SK-N-SH (cell line): ENCODE data around the gene GGPS1. TPM values are rescaled to one million over a fixed set of nuclear protein-coding genes. Genes with fewer than 3 reads are reported as not detected.

Source experiments
- CTCF ChIA-PET: fragments of 300-600, 350-600 bp; formaldehyde crosslinking; extraction: SDS; loops from one replicate; lab custom pipeline; 2021; lab: Yijun Ruan, JAX
- POLR2A ChIA-PET: fragments of 350-600 bp; sonication (Branson Sonifier 250); formaldehyde crosslinking; extraction: SDS; loops from one replicate; lab custom pipeline; 2020; ENCODE audit warnings: antibody characterized with exemption, inconsistent platforms; lab: Yijun Ruan, JAX
- DNase-seq: peaks from one replicate; pipeline ENCODE4 v3.0.0; 2012
- H2AFZ ChIP-seq: fragments of 200-600 bp; sonication (generic); 2 replicates; pipeline ENCODE4 v1.8.1; 2016; ENCODE audit warnings: antibody characterized with exemption, mild to moderate bottlenecking, low read depth
- H3F3A ChIP-seq: fragments of 200-600 bp; sonication (generic); replicated peaks from 2 replicates; pipeline ENCODE3; 2016; ENCODE audit warnings: antibody characterized with exemption, mild to moderate bottlenecking; ENCODE audit not compliant: insufficient read depth
- H3K27ac ChIP-seq, 2 experiments: fragments of 200-500 bp in 1 of 2; fragments of 200-600 bp in 1 of 2; sonication (Bioruptor generic) in 1 of 2; sonication (generic), shearing (Covaris generic) in 1 of 2; 2 replicates each; pipeline versions ENCODE4 v1.5.1 to v1.6.1; 2014 to 2016; ENCODE audit warnings: low read depth in 2 of 2, inconsistent platforms in 1 of 2, low read length in 1 of 2, mild to moderate bottlenecking in 1 of 2, mixed read lengths in 1 of 2
- H3K27me3 ChIP-seq: fragments of 200-600 bp; sonication (generic), shearing (Covaris generic); 2 replicates; pipeline ENCODE4 v1.6.1; 2016; ENCODE audit warnings: mixed run types; ENCODE audit not compliant: insufficient read depth
- H3K36me3 ChIP-seq, 2 experiments: fragments of 200-500 bp in 1 of 2; fragments of 200-600 bp in 1 of 2; sonication (Bioruptor generic) in 1 of 2; sonication (generic) in 1 of 2; replicated peaks in 1 of 2; 2 replicates each; pipeline versions ENCODE3 to v1.5.1; 2014 to 2016; ENCODE audit warnings: low read length in 1 of 2, mild to moderate bottlenecking in 1 of 2; ENCODE audit not compliant: insufficient read depth in 2 of 2, control insufficient read depth in 1 of 2
- H3K4me1 ChIP-seq, 2 experiments: fragments of 200-500 bp in 1 of 2; fragments of 200-600 bp in 1 of 2; sonication (Bioruptor generic) in 1 of 2; sonication (generic), shearing (Covaris generic) in 1 of 2; 2 replicates each; pipeline versions ENCODE4 v1.5.1 to v1.6.1; 2014 to 2016; ENCODE audit warnings: low read depth in 1 of 2, low read length in 1 of 2, mixed run types in 1 of 2; ENCODE audit not compliant: insufficient read depth in 2 of 2, control insufficient read depth in 1 of 2
- H3K4me2 ChIP-seq: fragments of 200-600 bp; sonication (generic), shearing (Covaris generic); 2 replicates; pipeline ENCODE4 v1.6.1; 2017; ENCODE audit warnings: mixed run types
- H3K4me3 ChIP-seq, 2 experiments: fragments of 200-500 bp in 1 of 2; fragments of 200-600 bp in 1 of 2; sonication (Bioruptor generic) in 1 of 2; sonication (generic), shearing (Covaris generic) in 1 of 2; 2 replicates each; pipeline versions ENCODE4 v1.5.1 to v1.8.1; 2014 to 2016; ENCODE audit warnings: low read depth in 2 of 2, inconsistent platforms in 1 of 2, low read length in 1 of 2, mild to moderate bottlenecking in 1 of 2, mixed read lengths in 1 of 2, moderate library complexity in 1 of 2
- H3K79me2 ChIP-seq: fragments of 200-600 bp; sonication (generic); 2 replicates; pipeline ENCODE4 v1.8.1; 2017; ENCODE audit warnings: mild to moderate bottlenecking; ENCODE audit not compliant: insufficient read depth
- H3K9ac ChIP-seq: fragments of 200-600 bp; sonication (generic); 2 replicates; pipeline ENCODE4 v1.6.1; 2017; ENCODE audit warnings: mixed run types
- H3K9me2 ChIP-seq: fragments of 200-600 bp; sonication (generic); 2 replicates; pipeline ENCODE4 v1.6.1; 2017; ENCODE audit warnings: mixed run types
- H3K9me3 ChIP-seq: fragments of 200-600 bp; sonication (generic); 2 replicates; pipeline ENCODE4 v1.6.1; 2017; ENCODE audit warnings: mixed run types, mild to moderate bottlenecking, moderate library complexity
- H4K20me1 ChIP-seq: fragments of 200-600 bp; sonication (generic); 2 replicates; pipeline ENCODE4 v1.6.1; 2017; ENCODE audit warnings: mild to moderate bottlenecking, mixed run types; ENCODE audit not compliant: insufficient read depth
- FOSL2 ChIP-seq: IDR thresholded peaks from 2 replicates; pipeline ENCODE4 v1.4.0; 2012; ENCODE audit warnings: low read depth, mild to moderate bottlenecking, moderate library complexity, borderline replicate concordance
- MEF2A ChIP-seq: IDR thresholded peaks from 2 replicates; pipeline ENCODE4 v1.4.0; 2012; ENCODE audit warnings: low read depth, borderline replicate concordance
- NFIC ChIP-seq: IDR thresholded peaks from 2 replicates; pipeline ENCODE4 v1.4.0; 2012; ENCODE audit warnings: borderline replicate concordance
- NRF1 ChIP-seq: IDR thresholded peaks from 2 replicates; pipeline ENCODE4 v1.6.1; 2012; ENCODE audit warnings: low read depth, mild to moderate bottlenecking, low read length
- POLR2AphosphoS5 ChIP-seq: IDR thresholded peaks from 2 replicates; pipeline ENCODE4 v1.6.1; 2012; ENCODE audit warnings: low read depth, low read length
- RAD21 ChIP-seq: IDR thresholded peaks from 2 replicates; pipeline ENCODE4 v1.6.1; 2012; ENCODE audit warnings: mild to moderate bottlenecking, low read length
- SIN3A ChIP-seq: IDR thresholded peaks from 2 replicates; pipeline ENCODE4 v1.6.1; 2012; ENCODE audit warnings: low read depth, mild to moderate bottlenecking, low read length, moderate library complexity, borderline replicate concordance
- SMC3 ChIP-seq: IDR thresholded peaks from 2 replicates; pipeline ENCODE4 v1.6.1; 2012; ENCODE audit warnings: low read depth, low read length, improper control_type of control experiment
- TAF1 ChIP-seq: IDR thresholded peaks from 2 replicates; pipeline ENCODE4 v1.6.1; 2012; ENCODE audit warnings: low read depth, mild to moderate bottlenecking, low read length, moderate library complexity, borderline replicate concordance
- TEAD4 ChIP-seq: IDR thresholded peaks from 2 replicates; pipeline ENCODE4 v1.4.0; 2012; ENCODE audit warnings: mild to moderate bottlenecking, borderline replicate concordance; ENCODE audit not compliant: insufficient read depth
- WGBS: methylation state at CpG from one replicate; pipeline ENCODE4 v1.1.6; 2017; ENCODE audit warnings: low lambda C conversion rate; 5-methylcytosine and 5-hydroxymethylcytosine counted together
- polyA plus RNA-seq, 3 experiments: library from polyadenylated mRNA; depleted of rRNA; stranded (reverse); fragments of >200 nt; gene quantifications; 2 replicates each; pipeline ENCODE4 v1.2.3, GENCODE V29; 2012
- TF ChIP-seq, protein P1 (sequence below): fragments of 150-350 bp; IDR thresholded peaks from 2 replicates; pipeline ENCODE4 v1.6.1; 2017; ENCODE audit warnings: antibody characterized with exemption, low read length, low read depth, borderline replicate concordance
- TF ChIP-seq, protein P2 (sequence below): IDR thresholded peaks from 2 replicates; pipeline ENCODE4; 2012
- TF ChIP-seq, protein P3 (sequence below): fragments of 200-600 bp; sonication (generic); IDR thresholded peaks from 2 replicates; pipeline ENCODE4 v1.6.1; 2017; ENCODE audit warnings: antibody characterized with exemption, mild to moderate bottlenecking, moderate library complexity
- TF ChIP-seq, protein P4 (sequence below): IDR thresholded peaks from 2 replicates; pipeline ENCODE4 v1.6.1; 2012; ENCODE audit warnings: mild to moderate bottlenecking, low read depth, low read length, moderate library complexity

The GGPS1 gene
- polyA plus RNA-seq, 1 of the 3 experiments (the other 2 are of a cell fraction): 15.7 TPM

DNA sequence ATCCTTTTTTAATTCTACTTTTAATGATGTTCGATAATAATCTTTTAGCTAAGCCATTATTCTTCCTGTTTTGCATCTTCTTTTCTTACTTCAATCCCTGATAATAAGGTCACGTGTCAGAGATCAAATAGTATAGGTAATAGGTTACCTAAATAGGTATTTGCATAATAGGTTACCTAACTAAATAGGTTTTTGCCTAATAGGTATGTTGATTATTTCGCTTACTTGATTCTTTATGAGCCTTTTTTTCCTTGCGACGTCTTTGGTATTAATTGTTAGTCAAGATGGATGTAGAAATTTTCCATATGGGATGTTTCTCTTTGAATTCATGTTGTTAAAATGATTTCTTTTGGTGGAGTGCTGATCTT is 2.5 kb downstream of the GGPS1 start:
- POLR2A ChIA-PET: no interaction called here
- no peak for TF ChIP-seq NFIC
- no peak for TF ChIP-seq FOSL2
- TF ChIP-seq, protein P1, sequence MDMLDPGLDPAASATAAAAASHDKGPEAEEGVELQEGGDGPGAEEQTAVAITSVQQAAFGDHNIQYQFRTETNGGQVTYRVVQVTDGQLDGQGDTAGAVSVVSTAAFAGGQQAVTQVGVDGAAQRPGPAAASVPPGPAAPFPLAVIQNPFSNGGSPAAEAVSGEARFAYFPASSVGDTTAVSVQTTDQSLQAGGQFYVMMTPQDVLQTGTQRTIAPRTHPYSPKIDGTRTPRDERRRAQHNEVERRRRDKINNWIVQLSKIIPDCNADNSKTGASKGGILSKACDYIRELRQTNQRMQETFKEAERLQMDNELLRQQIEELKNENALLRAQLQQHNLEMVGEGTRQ: no peak
- TF ChIP-seq SIN3A: no peak
- no peak for TF ChIP-seq SMC3
- TF ChIP-seq POLR2AphosphoS5: no peak
- no peak for TF ChIP-seq TEAD4
- TF ChIP-seq, protein P2, sequence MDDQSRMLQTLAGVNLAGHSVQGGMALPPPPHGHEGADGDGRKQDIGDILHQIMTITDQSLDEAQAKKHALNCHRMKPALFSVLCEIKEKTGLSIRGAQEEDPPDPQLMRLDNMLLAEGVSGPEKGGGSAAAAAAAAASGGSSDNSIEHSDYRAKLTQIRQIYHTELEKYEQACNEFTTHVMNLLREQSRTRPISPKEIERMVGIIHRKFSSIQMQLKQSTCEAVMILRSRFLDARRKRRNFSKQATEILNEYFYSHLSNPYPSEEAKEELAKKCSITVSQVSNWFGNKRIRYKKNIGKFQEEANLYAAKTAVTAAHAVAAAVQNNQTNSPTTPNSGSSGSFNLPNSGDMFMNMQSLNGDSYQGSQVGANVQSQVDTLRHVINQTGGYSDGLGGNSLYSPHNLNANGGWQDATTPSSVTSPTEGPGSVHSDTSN: no peak
- TF ChIP-seq TAF1: no peak
- TF ChIP-seq, protein P3, sequence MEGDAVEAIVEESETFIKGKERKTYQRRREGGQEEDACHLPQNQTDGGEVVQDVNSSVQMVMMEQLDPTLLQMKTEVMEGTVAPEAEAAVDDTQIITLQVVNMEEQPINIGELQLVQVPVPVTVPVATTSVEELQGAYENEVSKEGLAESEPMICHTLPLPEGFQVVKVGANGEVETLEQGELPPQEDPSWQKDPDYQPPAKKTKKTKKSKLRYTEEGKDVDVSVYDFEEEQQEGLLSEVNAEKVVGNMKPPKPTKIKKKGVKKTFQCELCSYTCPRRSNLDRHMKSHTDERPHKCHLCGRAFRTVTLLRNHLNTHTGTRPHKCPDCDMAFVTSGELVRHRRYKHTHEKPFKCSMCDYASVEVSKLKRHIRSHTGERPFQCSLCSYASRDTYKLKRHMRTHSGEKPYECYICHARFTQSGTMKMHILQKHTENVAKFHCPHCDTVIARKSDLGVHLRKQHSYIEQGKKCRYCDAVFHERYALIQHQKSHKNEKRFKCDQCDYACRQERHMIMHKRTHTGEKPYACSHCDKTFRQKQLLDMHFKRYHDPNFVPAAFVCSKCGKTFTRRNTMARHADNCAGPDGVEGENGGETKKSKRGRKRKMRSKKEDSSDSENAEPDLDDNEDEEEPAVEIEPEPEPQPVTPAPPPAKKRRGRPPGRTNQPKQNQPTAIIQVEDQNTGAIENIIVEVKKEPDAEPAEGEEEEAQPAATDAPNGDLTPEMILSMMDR: no peak
- peak overlapping the region; percentile 0 to 96; a peak in 2 of 4 replicates for H3K27ac ChIP-seq

DNA sequence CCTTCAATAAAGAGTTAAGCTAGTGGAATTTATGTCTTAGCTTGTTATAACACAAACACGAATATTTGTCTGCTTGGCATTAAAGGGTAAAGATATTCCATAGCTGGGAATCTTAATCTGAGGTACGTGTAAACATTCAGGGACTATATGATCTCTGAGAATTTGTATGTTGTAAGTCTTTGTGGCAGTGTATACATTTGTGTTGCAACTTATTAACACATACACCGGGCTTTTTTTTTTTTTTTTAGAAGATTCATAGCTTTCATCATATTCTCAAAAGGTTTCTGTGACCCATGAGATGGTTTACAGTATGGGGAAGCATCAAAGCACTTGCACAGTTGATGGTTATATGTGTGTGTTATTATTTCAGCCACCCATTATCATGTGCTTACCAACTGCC is 3.0 kb downstream of the GGPS1 start:
- Histone ChIP-seq H3K27me3 (no peaks in the 10 kb centered on the region), H3K4me1 (peaks cover 0 to 13% of the 10 kb centered on the region in 2 experiments; a peak in 2 of 4 replicates), H3K9me3 (no peaks in the 10 kb centered on the region), H3K9ac (peak overlapping the region; percentile 82; the same call in 1 of the 2 replicates), H2AFZ (no peak overlapping the region), H4K20me1 (peaks cover 29% of the 10 kb centered on the region), H3K36me3 (peaks cover 18 to 28% of the 10 kb centered on the region in 2 experiments), H3K79me2 (peaks cover 86% of the 10 kb centered on the region), H3K4me3 (peak overlapping the region; percentile 75 to 86; a peak in 3 of 4 replicates), H3K27ac (0 out of 4 replicates have a peak overlapping the region, but pooled peaks of 1 of the 2 experiments have one; percentile 12), H3F3A (peaks cover 19% of the 10 kb centered on the region), H3K9me2 (no peaks in the 10 kb centered on the region), H3K4me2 (peak overlapping the region; percentile 85)
- ChIA-PET POLR2A (no interaction called here), CTCF (interaction anchor here (1.1 to 4.8 kb wide), 3 partner anchors 8 to 84 kb away, joined by 3 to 33 read pairs (median 4); no protein-coding TSS in a partner anchor)
- DNase-seq: no peak
- 44% methylated on average over 3 of the region's 3 CpGs for WGBS
- TF ChIP-seq MEF2A: no peak
- TF ChIP-seq, protein P4, sequence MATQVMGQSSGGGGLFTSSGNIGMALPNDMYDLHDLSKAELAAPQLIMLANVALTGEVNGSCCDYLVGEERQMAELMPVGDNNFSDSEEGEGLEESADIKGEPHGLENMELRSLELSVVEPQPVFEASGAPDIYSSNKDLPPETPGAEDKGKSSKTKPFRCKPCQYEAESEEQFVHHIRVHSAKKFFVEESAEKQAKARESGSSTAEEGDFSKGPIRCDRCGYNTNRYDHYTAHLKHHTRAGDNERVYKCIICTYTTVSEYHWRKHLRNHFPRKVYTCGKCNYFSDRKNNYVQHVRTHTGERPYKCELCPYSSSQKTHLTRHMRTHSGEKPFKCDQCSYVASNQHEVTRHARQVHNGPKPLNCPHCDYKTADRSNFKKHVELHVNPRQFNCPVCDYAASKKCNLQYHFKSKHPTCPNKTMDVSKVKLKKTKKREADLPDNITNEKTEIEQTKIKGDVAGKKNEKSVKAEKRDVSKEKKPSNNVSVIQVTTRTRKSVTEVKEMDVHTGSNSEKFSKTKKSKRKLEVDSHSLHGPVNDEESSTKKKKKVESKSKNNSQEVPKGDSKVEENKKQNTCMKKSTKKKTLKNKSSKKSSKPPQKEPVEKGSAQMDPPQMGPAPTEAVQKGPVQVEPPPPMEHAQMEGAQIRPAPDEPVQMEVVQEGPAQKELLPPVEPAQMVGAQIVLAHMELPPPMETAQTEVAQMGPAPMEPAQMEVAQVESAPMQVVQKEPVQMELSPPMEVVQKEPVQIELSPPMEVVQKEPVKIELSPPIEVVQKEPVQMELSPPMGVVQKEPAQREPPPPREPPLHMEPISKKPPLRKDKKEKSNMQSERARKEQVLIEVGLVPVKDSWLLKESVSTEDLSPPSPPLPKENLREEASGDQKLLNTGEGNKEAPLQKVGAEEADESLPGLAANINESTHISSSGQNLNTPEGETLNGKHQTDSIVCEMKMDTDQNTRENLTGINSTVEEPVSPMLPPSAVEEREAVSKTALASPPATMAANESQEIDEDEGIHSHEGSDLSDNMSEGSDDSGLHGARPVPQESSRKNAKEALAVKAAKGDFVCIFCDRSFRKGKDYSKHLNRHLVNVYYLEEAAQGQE: no peak
- no peak for TF ChIP-seq NRF1
- TF ChIP-seq TEAD4: no peak
- no peak for TF ChIP-seq TAF1
- TF ChIP-seq SMC3: no peak
- no peak for TF ChIP-seq POLR2AphosphoS5
- TF ChIP-seq RAD21: no peak
- no peak for TF ChIP-seq FOSL2

More for the DNA sequence above, 2.5 kb downstream of the GGPS1 start:
- Histone ChIP-seq H3K4me1 (peaks cover 4 to 18% of the 10 kb centered on the region in 2 experiments; a peak in 2 of 4 replicates), H2AFZ (no peak overlapping the region), H3K4me2 (peak overlapping the region; percentile 85), H3K27me3 (no peaks in the 10 kb centered on the region), H3F3A (peaks cover 19% of the 10 kb centered on the region), H4K20me1 (peaks cover 34% of the 10 kb centered on the region), H3K4me3 (peak overlapping the region; percentile 75 to 86), H3K9me2 (no peaks in the 10 kb centered on the region), H3K9me3 (no peaks in the 10 kb centered on the region), H3K79me2 (peaks cover 87% of the 10 kb centered on the region), H3K36me3 (peaks cover 17 to 28% of the 10 kb centered on the region in 2 experiments), H3K9ac (peak overlapping the region; percentile 82; the same call in 1 of the 2 replicates)
- CTCF ChIA-PET: interaction anchor here (1.1 to 4.8 kb wide), 4 partner anchors 8 to 162 kb away, joined by 3 to 33 read pairs (median 4); no protein-coding TSS in a partner anchor
- WGBS: 64% methylated on average over 5 of the region's 5 CpGs
- no peak for DNase-seq
